HG03196 (cell line): ENCODE measurements around the gene NEDD9.

ENCODE experiments used
- ATAC-seq: cut with Tn5 transposase; IDR thresholded peaks from one replicate; pipeline ENCODE4 v1.9.1; 2021; ENCODE audit not compliant: unreplicated experiment

The NEDD9 gene

GRCh38 chr6:11218538-11219399 is 13.7 kb downstream of the NEDD9 start:
- ATAC-seq: no peak

GRCh38 chr6:11218102-11218442 is 14.4 kb downstream of the NEDD9 start:
- no peak for ATAC-seq

GRCh38 chr6:11217360-11218101 is 14.9 kb downstream of the NEDD9 start:
- no peak for ATAC-seq

- ATAC-seq: no peak
Observed at GRCh38 chr6:11215773-11216172, 16.7 kb downstream of the NEDD9 start.

- ATAC-seq: no peak
Observed at GRCh38 chr6:11214901-11215300, 17.6 kb downstream of the NEDD9 start.

- ATAC-seq: no peak
Observed at GRCh38 chr6:11214084-11214833, 18.2 kb downstream of the NEDD9 start.

- no peak for ATAC-seq
Observed at GRCh38 chr6:11213422-11214021, 18.9 kb downstream of the NEDD9 start.

GRCh38 chr6:11212664-11213063 is 19.8 kb downstream of the NEDD9 start:
- ATAC-seq: no peak

GRCh38 chr6:11211254-11211653 is 21.2 kb downstream of the NEDD9 start:
- ATAC-seq: no peak

- no peak for ATAC-seq
Observed at GRCh38 chr6:11210386-11211138, 21.9 kb downstream of the NEDD9 start.

- ATAC-seq: no peak
Observed at GRCh38 chr6:11209906-11210305, 22.6 kb downstream of the NEDD9 start.

- ATAC-seq: no peak
Observed at GRCh38 chr6:11209369-11209768, 23.1 kb downstream of the NEDD9 start.

- no peak for ATAC-seq
Observed at GRCh38 chr6:11208854-11209253, 23.6 kb downstream of the NEDD9 start.

- ATAC-seq: no peak
Observed at GRCh38 chr6:11208267-11208666, 24.2 kb downstream of the NEDD9 start.

GRCh38 chr6:11207199-11207968 is 25.1 kb downstream of the NEDD9 start:
- no peak for ATAC-seq

- no peak for ATAC-seq
Observed at GRCh38 chr6:11206576-11206975, 25.9 kb downstream of the NEDD9 start.

- ATAC-seq: no peak
Observed at GRCh38 chr6:11204794-11205366, 27.6 kb downstream of the NEDD9 start.

- ATAC-seq: no peak
Observed at GRCh38 chr6:11204005-11204399, 28.5 kb downstream of the NEDD9 start.

GRCh38 chr6:11203306-11204004 is 29.0 kb downstream of the NEDD9 start:
- no peak for ATAC-seq
